ENCODE results near the gene GCM1. TPM values are rescaled to one million over a fixed set of nuclear protein-coding genes. Genes with fewer than 3 reads are reported as not detected.

GCM1 gene
- total RNA-seq, 1 donor from 2014 or later = not detected

DNA sequence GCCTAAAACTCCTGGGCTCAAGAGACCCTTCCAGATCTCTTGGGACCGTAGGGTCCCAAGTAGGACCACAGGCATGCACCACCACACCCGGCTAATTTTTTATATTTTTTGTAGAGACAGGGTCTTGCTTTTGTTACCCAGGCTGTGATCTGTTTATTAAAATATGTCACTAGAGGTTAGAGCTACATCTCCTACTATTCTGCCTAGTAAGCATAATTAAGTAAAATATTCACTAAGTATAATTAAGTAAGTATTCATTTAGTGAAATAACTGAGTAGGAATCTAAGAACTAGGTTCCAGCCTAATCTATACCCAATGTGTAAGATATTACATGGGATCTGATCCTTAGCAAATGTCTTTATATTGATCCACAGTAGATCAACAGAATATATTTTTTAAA lies 40.2 kb upstream of the GCM1 start:
- Mint-ChIP-seq H3K27me3 (ENCODE audit: unreplicated experiment) (no peaks in the 10 kb centered on the region), H3K4me1 (ENCODE audit: low read depth, unreplicated experiment) (peaks cover 14% of the 10 kb centered on the region), H3K4me3 (ENCODE audit: unreplicated experiment) (no peak overlapping the region), H3K9me3 (ENCODE audit: unreplicated experiment) (no peaks in the 10 kb centered on the region), H3K27ac (ENCODE audit: unreplicated experiment) (no peak overlapping the region), H3K36me3 (ENCODE audit: unreplicated experiment) (no peaks in the 10 kb centered on the region)
- TF ChIP-seq, protein P1, sequence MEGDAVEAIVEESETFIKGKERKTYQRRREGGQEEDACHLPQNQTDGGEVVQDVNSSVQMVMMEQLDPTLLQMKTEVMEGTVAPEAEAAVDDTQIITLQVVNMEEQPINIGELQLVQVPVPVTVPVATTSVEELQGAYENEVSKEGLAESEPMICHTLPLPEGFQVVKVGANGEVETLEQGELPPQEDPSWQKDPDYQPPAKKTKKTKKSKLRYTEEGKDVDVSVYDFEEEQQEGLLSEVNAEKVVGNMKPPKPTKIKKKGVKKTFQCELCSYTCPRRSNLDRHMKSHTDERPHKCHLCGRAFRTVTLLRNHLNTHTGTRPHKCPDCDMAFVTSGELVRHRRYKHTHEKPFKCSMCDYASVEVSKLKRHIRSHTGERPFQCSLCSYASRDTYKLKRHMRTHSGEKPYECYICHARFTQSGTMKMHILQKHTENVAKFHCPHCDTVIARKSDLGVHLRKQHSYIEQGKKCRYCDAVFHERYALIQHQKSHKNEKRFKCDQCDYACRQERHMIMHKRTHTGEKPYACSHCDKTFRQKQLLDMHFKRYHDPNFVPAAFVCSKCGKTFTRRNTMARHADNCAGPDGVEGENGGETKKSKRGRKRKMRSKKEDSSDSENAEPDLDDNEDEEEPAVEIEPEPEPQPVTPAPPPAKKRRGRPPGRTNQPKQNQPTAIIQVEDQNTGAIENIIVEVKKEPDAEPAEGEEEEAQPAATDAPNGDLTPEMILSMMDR (IDR thresholded peaks at IDR 0.05; ENCODE audit: partially characterized antibody, unreplicated experiment) = no peak
- DNase-seq = no peak

DNA sequence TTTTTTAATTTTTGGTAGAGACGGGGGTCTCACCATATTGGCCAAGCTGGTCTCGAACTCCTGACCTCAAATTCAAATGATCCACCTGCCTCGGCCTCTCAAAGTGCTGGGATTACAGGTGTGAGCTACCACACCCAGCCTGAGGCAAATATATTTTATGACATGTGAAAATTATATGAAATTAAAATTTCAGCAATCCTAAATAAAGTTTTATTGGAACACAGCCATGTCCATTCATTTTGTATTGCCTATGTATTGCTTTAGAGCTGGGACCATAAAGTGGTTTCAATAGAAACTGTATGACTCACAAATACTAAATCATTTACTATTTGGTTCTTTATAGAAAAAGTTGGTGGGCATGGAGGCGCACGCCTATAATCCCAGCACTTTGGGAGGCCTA lies 32.0 kb upstream of the GCM1 start:
- H3K27me3 Mint-ChIP-seq (ENCODE audit: unreplicated experiment) = no peaks in the 10 kb centered on the region
- no peak for DNase-seq
- H3K36me3 Mint-ChIP-seq (ENCODE audit: unreplicated experiment) = no peaks in the 10 kb centered on the region
- TF ChIP-seq, protein P1 (IDR thresholded peaks at IDR 0.05; ENCODE audit: partially characterized antibody, unreplicated experiment) = no peak
- no peaks in the 10 kb centered on the region for H3K9me3 Mint-ChIP-seq (ENCODE audit: unreplicated experiment)
- H3K4me3 Mint-ChIP-seq (ENCODE audit: unreplicated experiment) = no peak overlapping the region
- H3K27ac Mint-ChIP-seq (ENCODE audit: unreplicated experiment) = no peak overlapping the region
- H3K4me1 Mint-ChIP-seq (ENCODE audit: low read depth, unreplicated experiment) = no peaks in the 10 kb centered on the region

DNA sequence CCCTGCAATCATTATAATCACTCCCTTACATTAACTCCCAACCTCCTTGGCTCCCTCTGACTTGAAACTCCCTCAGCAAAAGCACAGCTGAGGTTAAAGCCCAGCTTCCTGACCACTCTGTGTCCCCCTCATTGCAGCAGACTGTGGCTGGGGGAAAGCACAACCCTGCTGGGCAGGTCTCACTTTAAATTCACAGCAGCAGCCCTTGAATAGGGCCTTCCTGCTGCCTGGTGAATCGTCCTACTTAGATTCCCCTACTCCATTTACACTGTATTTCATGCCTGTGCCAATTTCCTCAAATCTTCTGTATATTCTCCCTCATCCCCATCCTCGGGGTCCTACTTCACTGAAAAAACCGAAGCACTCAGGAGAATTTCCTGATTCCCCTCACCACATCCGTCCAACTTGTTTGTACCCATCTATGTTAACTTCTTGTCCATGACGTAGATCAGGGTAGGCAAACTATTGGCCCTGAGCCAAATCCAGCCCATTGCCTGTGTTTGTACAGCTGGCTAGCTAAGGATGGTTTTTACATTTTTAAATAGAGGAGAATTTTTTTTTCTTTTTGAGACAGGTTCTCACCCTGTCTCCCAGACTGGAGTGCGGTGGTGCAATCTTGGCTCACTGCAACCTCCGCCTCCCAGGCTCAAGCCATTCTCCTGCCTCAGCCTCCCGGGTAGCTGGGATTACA lies 31.5 kb upstream of the GCM1 start:
- Mint-ChIP-seq H3K4me1 (ENCODE audit: low read depth, unreplicated experiment) (no peaks in the 10 kb centered on the region), H3K4me3 (ENCODE audit: unreplicated experiment) (no peak overlapping the region), H3K9me3 (ENCODE audit: unreplicated experiment) (no peaks in the 10 kb centered on the region), H3K27me3 (ENCODE audit: unreplicated experiment) (no peaks in the 10 kb centered on the region), H3K27ac (ENCODE audit: unreplicated experiment) (no peak overlapping the region), H3K36me3 (ENCODE audit: unreplicated experiment) (no peaks in the 10 kb centered on the region)
- DNase-seq = no peak
- TF ChIP-seq, protein P1 (IDR thresholded peaks at IDR 0.05; ENCODE audit: partially characterized antibody, unreplicated experiment) = no peak

DNA sequence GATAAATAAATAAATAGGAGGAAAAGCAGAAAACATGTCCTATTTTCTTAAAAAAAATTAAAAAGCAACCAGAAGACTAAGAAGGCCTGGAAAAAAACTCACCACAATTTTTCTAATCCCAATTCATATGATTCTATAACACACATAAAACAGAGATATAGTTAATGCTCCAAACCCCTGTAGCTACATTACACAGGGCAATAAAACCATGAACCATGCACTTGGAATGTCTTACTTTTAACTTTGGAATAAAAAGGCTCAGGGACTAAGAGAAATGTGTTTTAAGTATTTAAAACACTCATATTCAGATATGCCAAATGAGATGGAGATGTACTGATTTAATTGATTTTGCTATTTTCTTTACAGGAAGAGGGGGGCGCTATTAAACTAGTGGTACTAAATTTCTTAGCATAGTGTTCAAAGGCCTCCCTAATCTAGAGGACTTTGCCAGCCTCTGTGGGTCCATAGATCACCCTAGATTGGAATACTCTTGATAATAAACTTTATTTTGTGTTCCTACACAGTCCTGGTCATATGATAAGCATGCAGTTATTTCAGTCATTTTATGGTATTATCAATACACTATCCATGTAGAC lies 30.3 kb upstream of the GCM1 start:
- H3K4me1 Mint-ChIP-seq (ENCODE audit: low read depth, unreplicated experiment) = no peaks in the 10 kb centered on the region
- H3K9me3 Mint-ChIP-seq (ENCODE audit: unreplicated experiment) = no peaks in the 10 kb centered on the region
- no peak overlapping the region for H3K27ac Mint-ChIP-seq (ENCODE audit: unreplicated experiment)
- H3K4me3 Mint-ChIP-seq (ENCODE audit: unreplicated experiment) = no peak overlapping the region
- no peaks in the 10 kb centered on the region for H3K27me3 Mint-ChIP-seq (ENCODE audit: unreplicated experiment)
- no peaks in the 10 kb centered on the region for H3K36me3 Mint-ChIP-seq (ENCODE audit: unreplicated experiment)
- TF ChIP-seq, protein P1 (IDR thresholded peaks at IDR 0.05; ENCODE audit: partially characterized antibody, unreplicated experiment) = no peak
- DNase-seq = no peak

DNA sequence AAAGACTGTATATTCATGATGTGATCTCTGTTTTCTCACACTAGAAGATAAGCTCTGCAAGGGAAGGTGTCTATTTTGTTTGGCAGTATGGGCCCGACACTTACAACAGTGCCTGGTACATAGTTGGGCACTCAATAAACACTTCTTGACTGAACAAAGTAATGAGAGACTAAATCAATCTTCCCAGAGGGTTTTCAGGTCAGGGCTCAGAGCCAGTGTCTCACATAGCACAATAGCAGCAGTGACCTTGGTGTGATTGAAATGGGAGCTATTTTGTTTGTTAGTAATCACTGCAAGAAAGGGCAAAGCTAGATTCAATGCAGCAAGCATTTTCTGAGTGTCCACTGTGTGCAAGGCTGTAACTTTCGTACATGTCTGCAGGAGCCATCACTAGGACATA lies 26.4 kb upstream of the GCM1 start:
- H3K36me3 Mint-ChIP-seq (ENCODE audit: unreplicated experiment) = no peaks in the 10 kb centered on the region
- H3K27me3 Mint-ChIP-seq (ENCODE audit: unreplicated experiment) = no peaks in the 10 kb centered on the region
- H3K4me1 Mint-ChIP-seq (ENCODE audit: low read depth, unreplicated experiment) = no peaks in the 10 kb centered on the region
- H3K4me3 Mint-ChIP-seq (ENCODE audit: unreplicated experiment) = no peak overlapping the region
- H3K27ac Mint-ChIP-seq (ENCODE audit: unreplicated experiment) = no peak overlapping the region
- no peaks in the 10 kb centered on the region for H3K9me3 Mint-ChIP-seq (ENCODE audit: unreplicated experiment)
- TF ChIP-seq, protein P1 (IDR thresholded peaks at IDR 0.05; ENCODE audit: partially characterized antibody, unreplicated experiment) = no peak
- no peak for DNase-seq
